ENCODE results near the gene MKNK2.
"Not testable (repeated sequence)": the region's sequence is repeated elsewhere in the genome, so short reads cannot be mapped to it uniquely, and the experiment has no call there.

The MKNK2 gene

DNA sequence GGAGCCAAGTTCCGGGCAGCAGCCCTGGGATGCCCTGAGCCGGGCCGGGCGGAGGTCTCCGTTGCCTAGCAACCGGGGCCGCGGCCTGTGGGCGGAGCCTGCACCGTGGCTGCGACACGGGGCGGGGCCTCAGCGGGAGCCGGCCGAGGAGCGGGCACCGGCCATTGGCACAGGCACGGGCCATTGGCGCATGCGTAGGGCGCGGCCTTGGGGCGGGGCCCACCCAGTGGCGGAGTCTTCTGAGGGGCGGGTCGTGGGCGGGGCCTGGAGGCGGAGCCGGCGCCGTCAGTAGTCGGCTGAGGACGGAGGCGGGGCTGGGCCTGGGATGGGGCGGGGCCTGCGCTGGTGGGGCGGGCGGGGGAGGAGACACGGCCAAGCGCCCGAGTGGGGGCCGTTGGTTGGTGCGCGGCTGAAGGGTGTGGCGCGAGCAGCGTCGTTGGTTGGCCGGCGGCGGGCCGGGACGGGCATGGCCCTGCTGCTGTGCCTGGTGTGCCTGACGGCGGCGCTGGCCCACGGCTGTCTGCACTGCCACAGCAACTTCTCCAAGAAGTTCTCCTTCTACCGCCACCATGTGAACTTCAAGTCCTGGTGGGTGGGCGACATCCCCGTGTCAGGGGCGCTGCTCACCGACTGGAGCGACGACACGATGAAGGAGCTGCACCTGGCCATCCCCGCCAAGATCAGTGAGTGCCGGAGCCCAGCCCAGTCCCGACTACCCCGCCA, 45.6 kb upstream of the MKNK2 start, which contains the start of gene IZUMO4:
Gene IZUMO4, plus strand, starts transcription at position 436 of the 723 bp plus-strand sequence. Its CDS starts 31 bp downstream, at position 467.
- H3K4me3 ChIP-seq (ENCODE audit: low read depth, low read length): peak within 1 kb of the TSS; percentile 69
- TF ChIP-seq, protein P1, sequence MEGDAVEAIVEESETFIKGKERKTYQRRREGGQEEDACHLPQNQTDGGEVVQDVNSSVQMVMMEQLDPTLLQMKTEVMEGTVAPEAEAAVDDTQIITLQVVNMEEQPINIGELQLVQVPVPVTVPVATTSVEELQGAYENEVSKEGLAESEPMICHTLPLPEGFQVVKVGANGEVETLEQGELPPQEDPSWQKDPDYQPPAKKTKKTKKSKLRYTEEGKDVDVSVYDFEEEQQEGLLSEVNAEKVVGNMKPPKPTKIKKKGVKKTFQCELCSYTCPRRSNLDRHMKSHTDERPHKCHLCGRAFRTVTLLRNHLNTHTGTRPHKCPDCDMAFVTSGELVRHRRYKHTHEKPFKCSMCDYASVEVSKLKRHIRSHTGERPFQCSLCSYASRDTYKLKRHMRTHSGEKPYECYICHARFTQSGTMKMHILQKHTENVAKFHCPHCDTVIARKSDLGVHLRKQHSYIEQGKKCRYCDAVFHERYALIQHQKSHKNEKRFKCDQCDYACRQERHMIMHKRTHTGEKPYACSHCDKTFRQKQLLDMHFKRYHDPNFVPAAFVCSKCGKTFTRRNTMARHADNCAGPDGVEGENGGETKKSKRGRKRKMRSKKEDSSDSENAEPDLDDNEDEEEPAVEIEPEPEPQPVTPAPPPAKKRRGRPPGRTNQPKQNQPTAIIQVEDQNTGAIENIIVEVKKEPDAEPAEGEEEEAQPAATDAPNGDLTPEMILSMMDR (IDR thresholded peaks at IDR 0.05; ENCODE audit: low read depth, low read length, missing control alignments): peak; percentile 24
- DNase-seq (ENCODE audit: low read depth): peak; percentile 88
- in situ Hi-C loops (cut with HindIII; ENCODE audit: low sequenced_read_pairs): no loop called here

DNA sequence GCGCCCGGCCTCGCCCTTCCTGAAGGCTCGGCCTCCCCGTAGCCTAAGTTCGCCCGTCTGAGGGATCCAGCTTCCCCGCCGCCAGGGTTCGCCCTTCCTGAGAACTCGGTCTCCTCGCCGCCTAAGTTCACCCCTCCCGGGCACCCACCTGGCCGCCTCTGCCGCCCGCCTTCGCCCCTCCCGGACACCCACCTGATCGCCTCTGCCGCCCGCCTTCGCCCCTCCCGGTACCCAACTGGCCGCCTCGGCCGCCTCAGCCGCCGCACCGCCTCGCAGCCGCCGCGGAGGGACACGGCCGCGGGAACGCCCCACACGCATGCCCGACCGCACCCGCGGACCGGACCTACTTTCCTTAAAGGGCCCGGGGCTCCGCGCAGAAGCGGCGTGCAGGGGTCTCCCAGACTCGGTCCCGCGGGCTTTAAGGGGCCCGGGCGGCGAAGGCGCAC, 45.0 kb upstream of the MKNK2 start, which contains the start of gene MOB3A:
Gene MOB3A, minus strand, starts transcription at position 293 of the 446 bp plus-strand sequence. CDS start 17,766 bp downstream, outside the sequence.
- in situ Hi-C loops (cut with HindIII; ENCODE audit: low sequenced_read_pairs): no loop called here
- peak; percentile 84 for DNase-seq (ENCODE audit: low read depth)
- TF ChIP-seq, protein P1 (IDR thresholded peaks at IDR 0.05; ENCODE audit: low read depth, low read length, missing control alignments): peak; percentile 46
- H3K4me3 ChIP-seq (ENCODE audit: low read depth, low read length): peak within 1 kb of the TSS; percentile 69

DNA sequence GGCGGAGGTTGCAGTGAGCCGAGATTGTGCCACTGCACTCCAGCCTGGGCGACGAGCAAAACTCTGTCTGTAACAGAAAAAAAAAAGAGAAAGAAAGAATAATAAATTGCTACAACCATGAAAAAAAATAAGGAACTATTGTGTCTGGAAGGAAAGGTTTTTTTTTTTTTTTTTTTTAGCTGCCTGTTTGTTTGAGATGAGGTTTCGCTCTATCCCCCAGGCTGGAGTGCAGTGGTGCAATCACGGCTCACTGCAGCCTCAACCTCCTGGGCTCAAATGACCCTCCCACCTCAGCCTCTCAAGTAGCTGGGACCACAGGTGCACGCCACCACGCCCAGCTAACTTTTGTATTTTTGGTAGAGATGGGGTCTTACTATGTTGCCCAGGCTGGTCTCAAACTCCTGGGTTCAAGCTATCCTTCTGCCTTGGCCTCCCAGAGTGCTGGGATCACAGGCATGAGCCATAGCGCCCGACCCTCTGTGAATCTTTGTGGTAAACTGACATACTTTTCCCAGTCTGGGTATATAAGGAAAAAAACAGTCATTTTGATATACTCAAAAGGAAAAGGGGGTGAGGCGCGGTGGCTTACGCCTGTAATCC, 41.0 kb upstream of the MKNK2 start:
- in situ Hi-C loops (cut with HindIII; ENCODE audit: low sequenced_read_pairs); H3K4me3 ChIP-seq (ENCODE audit: low read depth, low read length); DNase-seq (ENCODE audit: low read depth): not testable (repeated sequence)

DNA sequence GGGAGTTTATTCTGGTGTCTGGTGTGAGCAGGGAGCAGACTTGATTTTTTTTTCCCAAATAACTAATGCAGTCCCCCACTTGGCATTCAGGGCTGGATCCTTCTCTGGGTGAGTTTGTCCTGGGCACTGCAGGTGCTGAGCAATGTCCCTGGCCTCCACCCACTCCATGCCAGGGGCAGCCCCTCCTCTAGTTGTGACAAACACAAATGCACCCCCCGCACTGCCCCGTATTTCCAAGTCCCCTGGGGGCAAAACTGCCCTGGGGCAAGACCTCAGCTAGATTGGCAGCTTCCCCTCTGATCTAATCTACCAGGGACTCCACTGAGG, 38.6 kb upstream of the MKNK2 start:
- H3K4me3 ChIP-seq (ENCODE audit: low read depth, low read length): no peak overlapping the region
- in situ Hi-C loops (cut with HindIII; ENCODE audit: low sequenced_read_pairs): loop anchor here (10.0 kb wide), 1 partner anchor 95 kb away; no protein-coding TSS in a partner anchor
- DNase-seq (ENCODE audit: low read depth): no peak
- TF ChIP-seq, protein P1 (IDR thresholded peaks at IDR 0.05; ENCODE audit: low read depth, low read length, missing control alignments): no peak

DNA sequence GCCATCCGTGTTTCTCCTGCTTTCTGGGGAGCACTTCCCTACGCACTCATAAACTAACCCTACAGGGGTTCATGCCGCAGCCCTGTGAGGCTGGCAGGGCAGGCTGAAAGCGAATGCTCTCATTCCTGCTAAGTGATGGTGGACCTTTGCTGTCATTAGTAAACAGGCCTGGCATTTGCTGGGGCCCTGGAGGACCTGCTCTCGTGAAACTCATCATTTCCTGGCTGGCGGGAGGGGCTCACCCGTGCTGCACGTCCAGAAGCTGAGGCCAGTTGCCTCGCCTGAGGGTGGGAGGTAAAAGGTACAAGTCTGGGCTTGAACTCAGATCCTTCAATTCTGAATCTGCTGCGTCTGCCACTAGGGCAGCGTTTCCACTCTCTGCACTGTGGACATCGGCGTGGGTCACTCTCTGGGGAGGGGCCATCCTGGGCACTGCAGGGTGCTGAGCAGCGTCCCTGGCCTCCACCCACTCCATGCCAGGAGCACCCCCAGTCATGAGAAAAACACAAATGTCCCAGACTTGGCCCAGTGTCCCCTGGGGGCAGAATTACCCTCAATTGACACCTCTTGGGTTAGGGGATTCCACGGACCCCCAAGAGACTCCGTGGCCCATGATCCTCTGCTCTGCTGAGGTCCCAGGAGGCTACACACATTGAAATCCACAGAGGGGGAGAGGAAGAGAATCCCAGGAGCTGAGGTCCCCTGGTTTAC, 38.1 kb upstream of the MKNK2 start:
- no peak overlapping the region for H3K4me3 ChIP-seq (ENCODE audit: low read depth, low read length)
- in situ Hi-C loops (cut with HindIII; ENCODE audit: low sequenced_read_pairs): loop anchor here (10.0 kb wide), 1 partner anchor 94 kb away; no protein-coding TSS in a partner anchor
- DNase-seq (ENCODE audit: low read depth): no peak
- TF ChIP-seq, protein P1 (IDR thresholded peaks at IDR 0.05; ENCODE audit: low read depth, low read length, missing control alignments): no peak

DNA sequence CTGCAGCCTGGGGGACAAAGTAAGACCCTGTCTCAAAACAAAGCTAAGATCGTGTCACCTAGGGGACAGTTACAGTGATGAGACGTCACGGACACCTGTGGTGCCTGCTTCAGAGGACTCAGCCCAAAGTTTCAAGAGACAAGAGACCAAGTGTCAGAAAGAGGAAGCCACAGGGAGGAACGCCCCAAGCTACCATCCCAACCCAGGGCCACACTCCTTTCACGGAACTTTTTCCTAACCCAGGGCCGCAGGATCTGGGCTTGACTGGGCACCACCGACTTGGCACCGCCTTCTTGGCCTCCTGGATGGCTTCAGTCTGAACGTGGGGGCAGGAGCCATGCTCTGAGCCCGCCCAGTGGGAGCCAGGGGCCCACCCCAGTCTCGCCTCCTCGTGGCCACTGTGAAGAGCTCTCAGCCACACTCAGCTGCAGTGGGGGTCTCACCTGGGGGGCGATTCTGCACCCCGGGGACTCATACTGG, 36.6 kb upstream of the MKNK2 start:
- no peak for DNase-seq (ENCODE audit: low read depth)
- H3K4me3 ChIP-seq (ENCODE audit: low read depth, low read length): no peak overlapping the region
- in situ Hi-C loops (cut with HindIII; ENCODE audit: low sequenced_read_pairs): loop anchor here (10.0 kb wide), 1 partner anchor 93 kb away; no protein-coding TSS in a partner anchor
- TF ChIP-seq, protein P1 (IDR thresholded peaks at IDR 0.05; ENCODE audit: low read depth, low read length, missing control alignments): no peak

DNA sequence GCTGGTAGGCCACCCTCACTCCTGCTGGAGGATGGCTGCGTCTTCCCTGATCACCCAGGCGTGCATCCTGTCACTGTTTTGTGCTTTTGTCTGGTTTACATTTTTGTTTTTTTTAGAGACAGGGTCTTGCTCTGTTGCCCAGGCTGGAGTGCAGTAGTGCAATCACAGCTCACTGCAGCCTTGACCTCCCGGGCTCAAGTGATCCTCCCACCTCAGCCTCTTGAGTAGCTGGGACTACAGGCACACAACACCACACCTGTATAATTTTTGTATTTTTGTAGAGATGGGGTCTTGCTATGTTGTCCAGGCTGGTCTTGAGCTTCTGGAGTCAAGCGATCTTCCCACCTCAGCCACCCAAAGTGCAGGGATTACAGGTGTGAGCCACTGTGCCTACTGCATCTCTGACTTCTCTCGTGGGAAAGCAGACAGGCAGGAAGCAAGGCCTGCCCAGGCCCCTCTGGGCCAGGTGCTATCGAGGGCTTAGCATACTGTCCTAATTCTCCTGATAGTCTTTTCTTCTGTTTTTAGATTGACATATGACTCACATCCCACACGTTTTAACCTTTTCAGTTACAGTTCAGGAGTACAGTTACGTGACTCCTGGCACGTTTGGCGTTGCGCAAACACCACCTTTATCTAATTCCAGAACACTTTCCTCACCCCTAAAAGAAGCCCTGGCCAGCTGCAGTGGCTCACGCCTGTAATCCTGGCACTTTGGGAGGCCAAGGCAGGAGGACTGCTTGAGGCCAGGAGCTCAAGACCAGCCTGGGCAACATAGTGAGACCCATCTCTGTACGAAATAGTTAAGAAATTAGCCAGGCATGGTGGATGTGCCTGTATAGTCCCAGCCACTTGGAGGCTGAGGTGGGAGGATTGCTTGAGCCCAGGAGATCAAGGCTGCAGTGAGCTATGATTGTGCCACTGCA, 35.9 kb upstream of the MKNK2 start:
- not testable (repeated sequence) for DNase-seq (ENCODE audit: low read depth); H3K4me3 ChIP-seq (ENCODE audit: low read depth, low read length)
- in situ Hi-C loops (cut with HindIII; ENCODE audit: low sequenced_read_pairs): loop anchor here (10.0 kb wide), 1 partner anchor 92 kb away; no protein-coding TSS in a partner anchor

Measured in astrocyte of the cerebellum (primary cell).